H1 (cell line): ENCODE data around the gene DNAJC11. TPM values are rescaled to one million over a fixed set of nuclear protein-coding genes. Genes with fewer than 3 reads are reported as not detected.

Experiments used
- CTCF ChIA-PET: fragments of 300-600 bp; sonication (Branson Sonifier 250); formaldehyde crosslinking; loops from one replicate; lab custom pipeline; 2021; ENCODE audit not compliant: partially characterized antibody; lab: Charles Lee
- POLR2A ChIA-PET: fragments of 300-600 bp; sonication (Branson Sonifier 250); formaldehyde crosslinking; loops from one replicate; lab custom pipeline; 2021; ENCODE audit warnings: inconsistent platforms; ENCODE audit not compliant: partially characterized antibody; lab: Charles Lee
- DNase-seq, 2 experiments: peaks; one replicate each; pipeline versions ENCODE4 v3.0.0 to v3.0.0-alpha.2; 2010 to 2022; ENCODE audit warnings: low spot score in 2 of 2, low read depth in 1 of 2, mixed read lengths in 1 of 2
- FAIRE-seq: peaks from 2 replicates; lab custom pipeline; 2011; peaks lifted over from hg19 to GRCh38; lab: Jason Lieb, UNC
- H2AFZ ChIP-seq: 2 replicates; pipeline ENCODE4 v1.8.1; 2012; ENCODE audit warnings: low read length, inconsistent platforms
- H2AK5ac ChIP-seq: 2 replicates; pipeline ENCODE4 v1.6.1; 2013; ENCODE audit warnings: low read depth, low read length
- H2BK120ac ChIP-seq: replicated peaks from 2 replicates; pipeline ENCODE3; 2013; ENCODE audit warnings: low read depth, low read length, inconsistent platforms
- H2BK12ac ChIP-seq: 2 replicates; pipeline ENCODE4 v1.6.1; 2013; ENCODE audit warnings: low read depth, low read length
- H2BK15ac ChIP-seq: 2 replicates; pipeline ENCODE4 v1.6.1; 2013; ENCODE audit warnings: low read length
- H2BK20ac ChIP-seq: 2 replicates; pipeline ENCODE4 v1.6.1; 2013; ENCODE audit warnings: low read length
- H2BK5ac ChIP-seq: 2 replicates; pipeline ENCODE4 v1.6.1; 2013; ENCODE audit warnings: low read depth, low read length
- H3K14ac ChIP-seq: 2 replicates; pipeline ENCODE4 v1.6.1; 2013; ENCODE audit warnings: inconsistent platforms; ENCODE audit not compliant: insufficient read length
- H3K18ac ChIP-seq: 2 replicates; pipeline ENCODE4 v1.6.1; 2013; ENCODE audit warnings: low read length; ENCODE audit errors: extremely low read depth
- H3K23ac ChIP-seq: 2 replicates; pipeline ENCODE4 v1.6.1; 2013; ENCODE audit warnings: inconsistent platforms; ENCODE audit not compliant: insufficient read length
- H3K23me2 ChIP-seq: 2 replicates; pipeline ENCODE4 v1.6.1; 2013; ENCODE audit warnings: low read depth, low read length
- H3K27ac ChIP-seq: 2 replicates; pipeline ENCODE4 v1.6.1; 2011; ENCODE audit warnings: low read depth, low read length, inconsistent platforms
- H3K27me3 ChIP-seq, 4 experiments: replicated peaks in 1 of 4; 1 replicate in 1 of 4; 2 replicates in 3 of 4; pipeline versions ENCODE4 v1.6.1 to v1.8.1; 2011 to 2013; ENCODE audit warnings: low read length in 3 of 4, mild to moderate bottlenecking in 3 of 4, inconsistent platforms in 2 of 4, mixed read lengths in 2 of 4, moderate library complexity in 1 of 4; ENCODE audit not compliant: control insufficient read depth in 3 of 4, insufficient read depth in 3 of 4; ENCODE audit errors: extremely low read depth in 1 of 4
- H3K36me3 ChIP-seq, 4 experiments: 2 replicates each; pipeline versions ENCODE4 v1.6.1 to v1.8.1; 2011 to 2013; ENCODE audit warnings: mild to moderate bottlenecking in 4 of 4, low read length in 3 of 4, moderate library complexity in 2 of 4, control low read depth in 1 of 4, inconsistent platforms in 1 of 4; ENCODE audit not compliant: insufficient read depth in 4 of 4, control insufficient read depth in 2 of 4
- H3K4ac ChIP-seq: replicated peaks from 2 replicates; pipeline ENCODE3; 2013; ENCODE audit warnings: low read length, low read depth, mixed read lengths, inconsistent platforms; ENCODE audit not compliant: insufficient read length
- H3K4me1 ChIP-seq, 4 experiments: replicated peaks in 1 of 4; 1 replicate in 1 of 4; 2 replicates in 3 of 4; pipeline versions ENCODE4 v1.6.1 to v1.8.1; 2011 to 2013; ENCODE audit warnings: low read length in 3 of 4, inconsistent platforms in 2 of 4, mixed read lengths in 1 of 4; ENCODE audit not compliant: insufficient read depth in 4 of 4, control insufficient read depth in 3 of 4
- H3K4me2 ChIP-seq, 2 experiments: 2 replicates each; pipeline versions ENCODE4 v1.6.1 to v1.8.1; 2011 to 2013; ENCODE audit warnings: low read depth in 2 of 2, low read length in 2 of 2, control low read depth in 1 of 2, inconsistent platforms in 1 of 2, mild to moderate bottlenecking in 1 of 2; ENCODE audit not compliant: insufficient read depth in 1 of 2
- H3K4me3 ChIP-seq, 4 experiments: fragments of 200-600, 300-600 bp in 1 of 4; sonication (generic), shearing (Covaris generic), sonication (Bioruptor Twin) in 1 of 4; 2 replicates each; pipeline versions ENCODE4 v1.5.1 to v1.8.1; 2011 to 2016; ENCODE audit warnings: low read length in 4 of 4, low read depth in 3 of 4, control low read depth in 2 of 4, inconsistent platforms in 2 of 4, mild to moderate bottlenecking in 2 of 4, mixed read lengths in 1 of 4, moderate library complexity in 1 of 4; ENCODE audit not compliant: insufficient read depth in 2 of 4; ENCODE audit errors: extremely low read depth in 1 of 4
- H3K56ac ChIP-seq: replicated peaks from 2 replicates; pipeline ENCODE3; 2013; ENCODE audit warnings: low read depth, mild to moderate bottlenecking, mixed read lengths, low read length, inconsistent platforms; ENCODE audit not compliant: insufficient read length
- H3K79me1 ChIP-seq: 2 replicates; pipeline ENCODE4 v1.6.1; 2013; ENCODE audit warnings: low read depth, low read length, control low read depth
- H3K79me2 ChIP-seq, 2 experiments: 2 replicates each; pipeline versions ENCODE4 v1.6.1 to v1.8.1; 2012 to 2013; ENCODE audit warnings: low read length in 2 of 2, mild to moderate bottlenecking in 2 of 2, inconsistent platforms in 1 of 2; ENCODE audit not compliant: insufficient read depth in 2 of 2, control insufficient read depth in 1 of 2
- H3K9ac ChIP-seq, 4 experiments: replicated peaks in 1 of 4; 1 replicate in 1 of 4; 2 replicates in 3 of 4; pipeline versions ENCODE4 v1.6.1 to v1.8.1; 2011 to 2013; ENCODE audit warnings: low read depth in 3 of 4, low read length in 3 of 4, control low read depth in 2 of 4, mild to moderate bottlenecking in 2 of 4, moderate library complexity in 2 of 4, inconsistent platforms in 1 of 4; ENCODE audit errors: extremely low read depth in 1 of 4
- H3K9me3 ChIP-seq, 2 experiments: 2 replicates each; pipeline versions ENCODE4 v1.6.1 to v1.8.1; 2012 to 2013; ENCODE audit warnings: mild to moderate bottlenecking in 2 of 2, moderate library complexity in 2 of 2, control low read depth in 1 of 2, inconsistent platforms in 1 of 2, low read depth in 1 of 2, low read length in 1 of 2, mixed read lengths in 1 of 2; ENCODE audit not compliant: insufficient read depth in 2 of 2
- H4K20me1 ChIP-seq, 2 experiments: replicated peaks in 1 of 2; 2 replicates each; pipeline versions ENCODE3 to v1.8.1; 2011 to 2013; ENCODE audit warnings: inconsistent platforms in 2 of 2, low read length in 2 of 2, mild to moderate bottlenecking in 1 of 2; ENCODE audit not compliant: insufficient read depth in 2 of 2, control insufficient read depth in 1 of 2
- H4K5ac ChIP-seq: 2 replicates; pipeline ENCODE4 v1.6.1; 2013; ENCODE audit warnings: low read length, low read depth, mixed read lengths, inconsistent platforms; ENCODE audit not compliant: insufficient read length
- H4K8ac ChIP-seq: 2 replicates; pipeline ENCODE4 v1.8.0; 2013; ENCODE audit warnings: mild to moderate bottlenecking, moderate library complexity, low read length, inconsistent platforms; ENCODE audit not compliant: insufficient read depth; ENCODE audit errors: extremely low read depth
- H4K91ac ChIP-seq: replicated peaks from 2 replicates; pipeline ENCODE3; 2013; ENCODE audit warnings: low read length, mixed read lengths, inconsistent platforms; ENCODE audit not compliant: insufficient read length
- YY1 ChIP-seq: IDR thresholded peaks from 2 replicates; pipeline ENCODE4 v1.6.1; 2011; ENCODE audit warnings: low read depth, mild to moderate bottlenecking, low read length
- WGBS, 2 experiments: shearing (Covaris generic) in 1 of 2; methylation state at CpG; one replicate each; pipeline versions ENCODE4 v1.1.6 to v1.1.7; 2013 to 2015; ENCODE audit warnings: low lambda C conversion rate in 2 of 2, mixed read lengths in 2 of 2, inconsistent platforms in 1 of 2, low coverage in 1 of 2, missing lambda C conversion rate in 1 of 2; ENCODE audit not compliant: insufficient replicate concordance in 2 of 2, insufficient coverage in 1 of 2, insufficient read length in 1 of 2; ENCODE audit errors: extremely low coverage in 1 of 2, missing lambda C conversion rate in 1 of 2; 5-methylcytosine and 5-hydroxymethylcytosine counted together
- polyA plus RNA-seq, 7 experiments: library from polyadenylated mRNA; depleted of rRNA in 3 of 7; stranded (reverse) in 5 of 7; unstranded in 2 of 7; fragments of >200 nt in 5 of 7; fragments of 200-250 nt in 2 of 7; gene quantifications; 1 replicate in 5 of 7; 2 replicates in 1 of 7; 4 replicates in 1 of 7; pipeline versions ENCODE4 v1.2.1 to v1.2.3, GENCODE V29; 2011 to 2013; ENCODE audit warnings: missing spikeins in 2 of 7, mixed read lengths in 2 of 7
- total RNA-seq: library from RNA; stranded (reverse); fragmentation: NEBNext Ultra II Directional; extraction: Animal tissue kit (Norgen Biotek cat#: 25700); gene quantifications from 2 replicates; pipeline ENCODE4 v1.2.1, GENCODE V29; 2021

Gene DNAJC11
- total and polyA plus RNA-seq, 2 of the 8 experiments (the other 6 are each of a cell fraction or from before 2014, with no cell fraction given) = 43.9 to 90.9 TPM

DNA sequence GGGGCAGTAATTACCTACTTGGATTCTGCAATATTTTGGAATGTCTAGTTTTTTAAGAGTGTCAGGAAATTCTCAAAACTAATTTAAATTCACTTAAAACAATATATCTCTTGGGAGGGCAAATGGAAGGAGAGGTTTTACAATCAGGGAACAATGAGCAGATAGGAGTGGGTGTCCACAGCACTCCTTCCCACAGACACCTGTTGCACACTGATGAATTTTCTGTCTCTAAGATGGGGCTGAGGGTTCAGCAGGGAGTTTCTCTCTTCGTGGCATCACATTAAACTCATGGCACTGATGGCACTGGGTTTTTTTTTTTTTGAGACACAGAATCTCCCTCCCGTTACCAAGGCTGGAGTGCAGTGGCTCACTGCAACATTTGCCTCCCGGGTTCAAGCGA, 82.6 kb downstream of the DNAJC11 start:
- Histone ChIP-seq H3K4me2 (no peak overlapping the region), H4K8ac (no peak overlapping the region), H3K18ac (no peak overlapping the region), H3K4ac (no peak overlapping the region), H3K9ac (no peak overlapping the region), H2BK15ac (no peak overlapping the region), H2BK5ac (no peak overlapping the region), H3K27ac (no peak overlapping the region), H3K36me3 (peaks cover 17 to 67% (median 34%) of the 10 kb centered on the region in 4 experiments), H3K27me3 (no peaks in the 10 kb centered on the region), H3K79me1 (peaks cover 8% of the 10 kb centered on the region), H3K79me2 (peaks cover 12 to 71% of the 10 kb centered on the region in 2 experiments), H3K23me2 (0 out of 2 replicates have a peak, but pooled peaks cover 3% of the 10 kb centered on the region), H3K23ac (no peak overlapping the region), H3K4me3 (no peak overlapping the region), H3K56ac (no peak overlapping the region), H4K91ac (no peak overlapping the region), H2BK20ac (no peak overlapping the region), H3K14ac (no peak overlapping the region), H3K9me3 (no peaks in the 10 kb centered on the region), H2BK12ac (no peak overlapping the region), H2AK5ac (no peak overlapping the region), H2BK120ac (no peak overlapping the region), H2AFZ (no peak overlapping the region), H4K5ac (no peak overlapping the region), H4K20me1 (peaks cover 16 to 26% of the 10 kb centered on the region in 2 experiments)
- 95% methylated on average over 4 of the region's 4 CpGs; no CpG with 5 or more reads in 1 of the 2 experiments for WGBS, 2 experiments
- CTCF ChIA-PET = interaction anchor here (1.1 to 2.3 kb wide), 4 partner anchors 9 to 28 kb away, joined by 3 to 6 read pairs (median 3); no protein-coding TSS in a partner anchor
- FAIRE-seq (no peak), DNase-seq (no peak)
- POLR2A ChIA-PET = interaction anchor here (0.7 to 14.3 kb wide), 3 partner anchors 14 to 19 kb away, joined by 3 to 175 read pairs (median 4); partner anchors contain the start of gene KLHL21
- TF ChIP-seq YY1 = no peak
- TF ChIP-seq, all 59 proteins: peak for 0
- no peaks in the 10 kb centered on the region for H3K4me1 ChIP-seq
